H1 (cell line): Measurements from ENCODE around the gene MTNR1B. TPM values are rescaled to one million over a fixed set of nuclear protein-coding genes. Genes with fewer than 3 reads are reported as not detected.

Source experiments
- CTCF ChIA-PET: fragments of 300-600 bp; sonication (Branson Sonifier 250); formaldehyde crosslinking; loops from one replicate; lab custom pipeline; 2021; ENCODE audit not compliant: partially characterized antibody; lab: Charles Lee
- POLR2A ChIA-PET: fragments of 300-600 bp; sonication (Branson Sonifier 250); formaldehyde crosslinking; loops from one replicate; lab custom pipeline; 2021; ENCODE audit warnings: inconsistent platforms; ENCODE audit not compliant: partially characterized antibody; lab: Charles Lee
- DNase-seq, 2 experiments: peaks; one replicate each; pipeline versions ENCODE4 v3.0.0 to v3.0.0-alpha.2; 2010 to 2022; ENCODE audit warnings: low spot score in 2 of 2, low read depth in 1 of 2, mixed read lengths in 1 of 2
- FAIRE-seq: peaks from 2 replicates; lab custom pipeline; 2011; peaks lifted over from hg19 to GRCh38; lab: Jason Lieb, UNC
- H2AFZ ChIP-seq: 2 replicates; pipeline ENCODE4 v1.8.1; 2012; ENCODE audit warnings: low read length, inconsistent platforms
- H2AK5ac ChIP-seq: 2 replicates; pipeline ENCODE4 v1.6.1; 2013; ENCODE audit warnings: low read depth, low read length
- H2BK120ac ChIP-seq: replicated peaks from 2 replicates; pipeline ENCODE3; 2013; ENCODE audit warnings: low read depth, low read length, inconsistent platforms
- H2BK12ac ChIP-seq: 2 replicates; pipeline ENCODE4 v1.6.1; 2013; ENCODE audit warnings: low read depth, low read length
- H2BK15ac ChIP-seq: 2 replicates; pipeline ENCODE4 v1.6.1; 2013; ENCODE audit warnings: low read length
- H2BK20ac ChIP-seq: 2 replicates; pipeline ENCODE4 v1.6.1; 2013; ENCODE audit warnings: low read length
- H2BK5ac ChIP-seq: 2 replicates; pipeline ENCODE4 v1.6.1; 2013; ENCODE audit warnings: low read depth, low read length
- H3K14ac ChIP-seq: 2 replicates; pipeline ENCODE4 v1.6.1; 2013; ENCODE audit warnings: inconsistent platforms; ENCODE audit not compliant: insufficient read length
- H3K18ac ChIP-seq: 2 replicates; pipeline ENCODE4 v1.6.1; 2013; ENCODE audit warnings: low read length; ENCODE audit errors: extremely low read depth
- H3K23ac ChIP-seq: 2 replicates; pipeline ENCODE4 v1.6.1; 2013; ENCODE audit warnings: inconsistent platforms; ENCODE audit not compliant: insufficient read length
- H3K23me2 ChIP-seq: 2 replicates; pipeline ENCODE4 v1.6.1; 2013; ENCODE audit warnings: low read depth, low read length
- H3K27ac ChIP-seq: 2 replicates; pipeline ENCODE4 v1.6.1; 2011; ENCODE audit warnings: low read depth, low read length, inconsistent platforms
- H3K27me3 ChIP-seq, 4 experiments: replicated peaks in 1 of 4; 1 replicate in 1 of 4; 2 replicates in 3 of 4; pipeline versions ENCODE4 v1.6.1 to v1.8.1; 2011 to 2013; ENCODE audit warnings: low read length in 3 of 4, mild to moderate bottlenecking in 3 of 4, inconsistent platforms in 2 of 4, mixed read lengths in 2 of 4, moderate library complexity in 1 of 4; ENCODE audit not compliant: control insufficient read depth in 3 of 4, insufficient read depth in 3 of 4; ENCODE audit errors: extremely low read depth in 1 of 4
- H3K36me3 ChIP-seq, 4 experiments: 2 replicates each; pipeline versions ENCODE4 v1.6.1 to v1.8.1; 2011 to 2013; ENCODE audit warnings: mild to moderate bottlenecking in 4 of 4, low read length in 3 of 4, moderate library complexity in 2 of 4, control low read depth in 1 of 4, inconsistent platforms in 1 of 4; ENCODE audit not compliant: insufficient read depth in 4 of 4, control insufficient read depth in 2 of 4
- H3K4ac ChIP-seq: replicated peaks from 2 replicates; pipeline ENCODE3; 2013; ENCODE audit warnings: low read length, low read depth, mixed read lengths, inconsistent platforms; ENCODE audit not compliant: insufficient read length
- H3K4me1 ChIP-seq, 4 experiments: replicated peaks in 1 of 4; 1 replicate in 1 of 4; 2 replicates in 3 of 4; pipeline versions ENCODE4 v1.6.1 to v1.8.1; 2011 to 2013; ENCODE audit warnings: low read length in 3 of 4, inconsistent platforms in 2 of 4, mixed read lengths in 1 of 4; ENCODE audit not compliant: insufficient read depth in 4 of 4, control insufficient read depth in 3 of 4
- H3K4me2 ChIP-seq, 2 experiments: 2 replicates each; pipeline versions ENCODE4 v1.6.1 to v1.8.1; 2011 to 2013; ENCODE audit warnings: low read depth in 2 of 2, low read length in 2 of 2, control low read depth in 1 of 2, inconsistent platforms in 1 of 2, mild to moderate bottlenecking in 1 of 2; ENCODE audit not compliant: insufficient read depth in 1 of 2
- H3K4me3 ChIP-seq, 4 experiments: fragments of 200-600, 300-600 bp in 1 of 4; sonication (generic), shearing (Covaris generic), sonication (Bioruptor Twin) in 1 of 4; 2 replicates each; pipeline versions ENCODE4 v1.5.1 to v1.8.1; 2011 to 2016; ENCODE audit warnings: low read length in 4 of 4, low read depth in 3 of 4, control low read depth in 2 of 4, inconsistent platforms in 2 of 4, mild to moderate bottlenecking in 2 of 4, mixed read lengths in 1 of 4, moderate library complexity in 1 of 4; ENCODE audit not compliant: insufficient read depth in 2 of 4; ENCODE audit errors: extremely low read depth in 1 of 4
- H3K56ac ChIP-seq: replicated peaks from 2 replicates; pipeline ENCODE3; 2013; ENCODE audit warnings: low read depth, mild to moderate bottlenecking, mixed read lengths, low read length, inconsistent platforms; ENCODE audit not compliant: insufficient read length
- H3K79me1 ChIP-seq: 2 replicates; pipeline ENCODE4 v1.6.1; 2013; ENCODE audit warnings: low read depth, low read length, control low read depth
- H3K79me2 ChIP-seq, 2 experiments: 2 replicates each; pipeline versions ENCODE4 v1.6.1 to v1.8.1; 2012 to 2013; ENCODE audit warnings: low read length in 2 of 2, mild to moderate bottlenecking in 2 of 2, inconsistent platforms in 1 of 2; ENCODE audit not compliant: insufficient read depth in 2 of 2, control insufficient read depth in 1 of 2
- H3K9ac ChIP-seq, 4 experiments: replicated peaks in 1 of 4; 1 replicate in 1 of 4; 2 replicates in 3 of 4; pipeline versions ENCODE4 v1.6.1 to v1.8.1; 2011 to 2013; ENCODE audit warnings: low read depth in 3 of 4, low read length in 3 of 4, control low read depth in 2 of 4, mild to moderate bottlenecking in 2 of 4, moderate library complexity in 2 of 4, inconsistent platforms in 1 of 4; ENCODE audit errors: extremely low read depth in 1 of 4
- H3K9me3 ChIP-seq, 2 experiments: 2 replicates each; pipeline versions ENCODE4 v1.6.1 to v1.8.1; 2012 to 2013; ENCODE audit warnings: mild to moderate bottlenecking in 2 of 2, moderate library complexity in 2 of 2, control low read depth in 1 of 2, inconsistent platforms in 1 of 2, low read depth in 1 of 2, low read length in 1 of 2, mixed read lengths in 1 of 2; ENCODE audit not compliant: insufficient read depth in 2 of 2
- H4K20me1 ChIP-seq, 2 experiments: replicated peaks in 1 of 2; 2 replicates each; pipeline versions ENCODE3 to v1.8.1; 2011 to 2013; ENCODE audit warnings: inconsistent platforms in 2 of 2, low read length in 2 of 2, mild to moderate bottlenecking in 1 of 2; ENCODE audit not compliant: insufficient read depth in 2 of 2, control insufficient read depth in 1 of 2
- H4K5ac ChIP-seq: 2 replicates; pipeline ENCODE4 v1.6.1; 2013; ENCODE audit warnings: low read length, low read depth, mixed read lengths, inconsistent platforms; ENCODE audit not compliant: insufficient read length
- H4K8ac ChIP-seq: 2 replicates; pipeline ENCODE4 v1.8.0; 2013; ENCODE audit warnings: mild to moderate bottlenecking, moderate library complexity, low read length, inconsistent platforms; ENCODE audit not compliant: insufficient read depth; ENCODE audit errors: extremely low read depth
- H4K91ac ChIP-seq: replicated peaks from 2 replicates; pipeline ENCODE3; 2013; ENCODE audit warnings: low read length, mixed read lengths, inconsistent platforms; ENCODE audit not compliant: insufficient read length
- BRCA1 ChIP-seq: IDR thresholded peaks from 2 replicates; pipeline ENCODE4 v1.6.1; 2012; ENCODE audit warnings: low read depth, low read length, improper control_type of control experiment
- CREB1 ChIP-seq: IDR thresholded peaks from 2 replicates; pipeline ENCODE4 v1.6.1; 2012; ENCODE audit warnings: inconsistent platforms
- HDAC2 ChIP-seq, 2 experiments: fragments of 300-600 bp in 1 of 2; sonication (generic) in 1 of 2; IDR thresholded peaks; 2 replicates each; pipeline ENCODE4 v1.6.1; 2011 to 2012; ENCODE audit warnings: low read depth in 2 of 2, low read length in 2 of 2, mild to moderate bottlenecking in 2 of 2, moderate library complexity in 2 of 2, borderline replicate concordance in 1 of 2, inconsistent platforms in 1 of 2
- MAFK ChIP-seq: IDR thresholded peaks from 2 replicates; pipeline ENCODE4 v1.6.1; 2012; ENCODE audit warnings: low read depth, mild to moderate bottlenecking, improper control_type of control experiment, low read length
- NRF1 ChIP-seq: IDR thresholded peaks from 2 replicates; pipeline ENCODE4 v1.6.1; 2011; ENCODE audit warnings: mild to moderate bottlenecking, low read depth, low read length, improper control_type of control experiment
- RNF2 ChIP-seq: fragments of 200-900, 300-1000 bp; sonication (generic); IDR thresholded peaks from 2 replicates; pipeline ENCODE4 v1.7.1; 2016; ENCODE audit warnings: borderline replicate concordance, low read depth, mild to moderate bottlenecking, antibody characterized with exemption, low read length; ENCODE audit not compliant: poor library complexity, severe bottlenecking; ENCODE audit errors: missing control alignments
- RXRA ChIP-seq: IDR thresholded peaks from 2 replicates; pipeline ENCODE4 v1.6.1; 2011; ENCODE audit warnings: low read depth, mild to moderate bottlenecking, low read length, moderate library complexity; ENCODE audit not compliant: insufficient read depth
- SIN3A ChIP-seq, 2 experiments: IDR thresholded peaks in 1 of 2; conservative IDR thresholded peaks in 1 of 2; 2 replicates each; pipeline ENCODE4 v1.6.1; 2011 to 2012; ENCODE audit warnings: low read length in 2 of 2, improper control_type of control experiment in 1 of 2, low read depth in 1 of 2, mild to moderate bottlenecking in 1 of 2
- SIRT6 ChIP-seq: IDR thresholded peaks from one replicate; pipeline ENCODE4 v1.7.1; 2012; ENCODE audit warnings: low read length, inconsistent platforms
- SP2 ChIP-seq: IDR thresholded peaks from 2 replicates; pipeline ENCODE4 v1.6.1; 2012; ENCODE audit warnings: mild to moderate bottlenecking, low read length, inconsistent platforms
- TAF7 ChIP-seq: optimal IDR thresholded peaks from 2 replicates; pipeline ENCODE3; 2011; ENCODE audit warnings: low read depth, mild to moderate bottlenecking, inconsistent platforms, low read length, moderate library complexity, borderline replicate concordance
- WGBS, 2 experiments: shearing (Covaris generic) in 1 of 2; methylation state at CpG; one replicate each; pipeline versions ENCODE4 v1.1.6 to v1.1.7; 2013 to 2015; ENCODE audit warnings: low lambda C conversion rate in 2 of 2, mixed read lengths in 2 of 2, inconsistent platforms in 1 of 2, low coverage in 1 of 2, missing lambda C conversion rate in 1 of 2; ENCODE audit not compliant: insufficient replicate concordance in 2 of 2, insufficient coverage in 1 of 2, insufficient read length in 1 of 2; ENCODE audit errors: extremely low coverage in 1 of 2, missing lambda C conversion rate in 1 of 2; 5-methylcytosine and 5-hydroxymethylcytosine counted together
- polyA plus RNA-seq, 7 experiments: library from polyadenylated mRNA; depleted of rRNA in 3 of 7; stranded (reverse) in 5 of 7; unstranded in 2 of 7; fragments of >200 nt in 5 of 7; fragments of 200-250 nt in 2 of 7; gene quantifications; 1 replicate in 5 of 7; 2 replicates in 1 of 7; 4 replicates in 1 of 7; pipeline versions ENCODE4 v1.2.1 to v1.2.3, GENCODE V29; 2011 to 2013; ENCODE audit warnings: missing spikeins in 2 of 7, mixed read lengths in 2 of 7
- total RNA-seq: library from RNA; stranded (reverse); fragmentation: NEBNext Ultra II Directional; extraction: Animal tissue kit (Norgen Biotek cat#: 25700); gene quantifications from 2 replicates; pipeline ENCODE4 v1.2.1, GENCODE V29; 2021
- TF ChIP-seq, protein P1 (sequence below): IDR thresholded peaks from 2 replicates; pipeline ENCODE4 v1.6.1; 2011; ENCODE audit warnings: low read depth, mild to moderate bottlenecking, low read length; ENCODE audit not compliant: insufficient read depth

Gene MTNR1B
- total and polyA plus RNA-seq, 2 of the 8 experiments (the other 6 are each of a cell fraction or from before 2014, with no cell fraction given) = 0.08 TPM; not detected in 1

DNA sequence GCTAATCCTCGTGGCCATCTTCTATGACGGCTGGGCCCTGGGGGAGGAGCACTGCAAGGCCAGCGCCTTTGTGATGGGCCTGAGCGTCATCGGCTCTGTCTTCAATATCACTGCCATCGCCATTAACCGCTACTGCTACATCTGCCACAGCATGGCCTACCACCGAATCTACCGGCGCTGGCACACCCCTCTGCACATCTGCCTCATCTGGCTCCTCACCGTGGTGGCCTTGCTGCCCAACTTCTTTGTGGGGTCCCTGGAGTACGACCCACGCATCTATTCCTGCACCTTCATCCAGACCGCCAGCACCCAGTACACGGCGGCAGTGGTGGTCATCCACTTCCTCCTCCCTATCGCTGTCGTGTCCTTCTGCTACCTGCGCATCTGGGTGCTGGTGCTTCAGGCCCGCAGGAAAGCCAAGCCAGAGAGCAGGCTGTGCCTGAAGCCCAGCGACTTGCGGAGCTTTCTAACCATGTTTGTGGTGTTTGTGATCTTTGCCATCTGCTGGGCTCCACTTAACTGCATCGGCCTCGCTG lies 12.1 kb downstream of the MTNR1B start:
- Histone ChIP-seq H3K27me3 (no peaks in the 10 kb centered on the region), H3K4me2 (no peak overlapping the region), H3K23me2 (no peaks in the 10 kb centered on the region; the same call in 1 of the 2 replicates), H3K56ac (no peak overlapping the region), H3K9ac (no peak overlapping the region), H3K18ac (no peak overlapping the region), H3K4me3 (no peak overlapping the region), H3K9me3 (no peaks in the 10 kb centered on the region), H2BK20ac (no peak overlapping the region), H2BK12ac (no peak overlapping the region), H2BK5ac (no peak overlapping the region), H2BK15ac (no peak overlapping the region), H2BK120ac (no peak overlapping the region), H3K79me1 (no peaks in the 10 kb centered on the region), H3K27ac (no peak overlapping the region), H4K8ac (no peak overlapping the region), H4K20me1 (no peaks in the 10 kb centered on the region), H3K36me3 (no peaks in the 10 kb centered on the region), H2AK5ac (no peak overlapping the region), H4K91ac (no peak overlapping the region), H3K79me2 (no peaks in the 10 kb centered on the region), H4K5ac (no peak overlapping the region), H3K23ac (no peak overlapping the region), H3K4me1 (peaks cover 0 to 2% (median 0%) of the 10 kb centered on the region in 4 experiments; a peak in 1 of 7 replicates), H3K14ac (no peak overlapping the region), H2AFZ (no peak overlapping the region), H3K4ac (no peak overlapping the region)
- POLR2A ChIA-PET = no interaction called here
- DNase-seq = no peak
- CTCF ChIA-PET = interaction anchor here (0.8 kb wide), 1 partner anchor 40 kb away, joined by 3 read pairs; no protein-coding TSS in a partner anchor
- FAIRE-seq = no peak
- 97% methylated on average over 24 of the region's 24 CpGs; no CpG with 5 or more reads in 1 of the 2 experiments for WGBS, 2 experiments
- TF ChIP-seq HDAC2 (IDR thresholded peaks at IDR 0.05; ENCODE audit: borderline replicate concordance in 1 of 2, low read depth in 2 of 2, low read length in 2 of 2) (no peak), RNF2 (no peak), SP2 (no peak), RXRA (no peak), SIN3A (conservative IDR thresholded peaks at IDR 0.05 in 1 of 2, IDR thresholded peaks at IDR 0.05 in 1 of 2; ENCODE audit: low read depth in 1 of 2, low read length in 2 of 2) (no peak), MAFK (no peak), TAF7 (no peak), CREB1 (no peak), NRF1 (no peak), SIRT6 (no peak), BRCA1 (no peak)
- TF ChIP-seq, protein P1, sequence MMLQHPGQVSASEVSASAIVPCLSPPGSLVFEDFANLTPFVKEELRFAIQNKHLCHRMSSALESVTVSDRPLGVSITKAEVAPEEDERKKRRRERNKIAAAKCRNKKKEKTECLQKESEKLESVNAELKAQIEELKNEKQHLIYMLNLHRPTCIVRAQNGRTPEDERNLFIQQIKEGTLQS = no peak
